Astrocyte of the spinal cord (primary cell): ENCODE results near the gene STOML1.

Experiments used
- DNase-seq: peaks from one replicate; pipeline ENCODE4 v3.0.0; 2011; ENCODE audit warnings: low read depth, low spot score
- H3K4me3 ChIP-seq: 2 replicates; pipeline ENCODE4 v1.5.1; 2011; ENCODE audit warnings: low read depth, mild to moderate bottlenecking, low read length, moderate library complexity
- in situ Hi-C: cut with HindIII; loops from 2 replicates; pipeline ENCODE4 v1.10.0; 2017; ENCODE audit warnings: low sequenced_read_pairs
- TF ChIP-seq, protein P1 (sequence below): IDR thresholded peaks from 2 replicates; pipeline ENCODE4 v1.5.1; 2012; ENCODE audit warnings: low read depth, mild to moderate bottlenecking, low read length, inconsistent platforms

STOML1 gene

DNA sequence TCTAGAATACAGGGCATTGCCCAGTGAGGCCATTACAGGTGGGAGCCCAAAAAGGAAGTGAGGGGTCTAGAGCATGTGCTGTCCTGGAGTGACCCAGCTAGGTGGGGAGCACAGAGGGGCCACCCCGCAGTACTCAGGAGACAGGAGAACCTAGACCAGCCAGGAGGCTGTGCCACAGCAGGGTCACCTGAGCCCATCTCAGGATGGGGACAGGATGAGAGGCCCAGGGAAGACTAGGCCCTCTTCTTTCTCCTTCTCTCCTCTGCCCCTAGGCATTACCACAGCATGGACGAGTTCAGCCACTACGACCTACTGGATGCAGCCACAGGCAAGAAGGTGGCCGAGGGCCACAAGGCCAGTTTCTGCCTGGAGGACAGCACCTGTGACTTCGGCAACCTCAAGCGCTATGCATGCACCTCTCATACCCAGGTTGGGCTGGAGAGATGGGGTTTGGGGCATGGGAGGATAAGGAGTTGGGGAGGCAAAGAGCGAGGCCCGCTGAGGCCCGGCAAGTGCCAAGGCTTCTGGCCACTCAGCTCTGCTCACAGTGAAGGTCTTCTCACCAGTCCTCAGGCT, 45.2 kb downstream of the STOML1 start:
- no peak for DNase-seq
- TF ChIP-seq, protein P1, sequence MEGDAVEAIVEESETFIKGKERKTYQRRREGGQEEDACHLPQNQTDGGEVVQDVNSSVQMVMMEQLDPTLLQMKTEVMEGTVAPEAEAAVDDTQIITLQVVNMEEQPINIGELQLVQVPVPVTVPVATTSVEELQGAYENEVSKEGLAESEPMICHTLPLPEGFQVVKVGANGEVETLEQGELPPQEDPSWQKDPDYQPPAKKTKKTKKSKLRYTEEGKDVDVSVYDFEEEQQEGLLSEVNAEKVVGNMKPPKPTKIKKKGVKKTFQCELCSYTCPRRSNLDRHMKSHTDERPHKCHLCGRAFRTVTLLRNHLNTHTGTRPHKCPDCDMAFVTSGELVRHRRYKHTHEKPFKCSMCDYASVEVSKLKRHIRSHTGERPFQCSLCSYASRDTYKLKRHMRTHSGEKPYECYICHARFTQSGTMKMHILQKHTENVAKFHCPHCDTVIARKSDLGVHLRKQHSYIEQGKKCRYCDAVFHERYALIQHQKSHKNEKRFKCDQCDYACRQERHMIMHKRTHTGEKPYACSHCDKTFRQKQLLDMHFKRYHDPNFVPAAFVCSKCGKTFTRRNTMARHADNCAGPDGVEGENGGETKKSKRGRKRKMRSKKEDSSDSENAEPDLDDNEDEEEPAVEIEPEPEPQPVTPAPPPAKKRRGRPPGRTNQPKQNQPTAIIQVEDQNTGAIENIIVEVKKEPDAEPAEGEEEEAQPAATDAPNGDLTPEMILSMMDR: no peak
- H3K4me3 ChIP-seq: no peak overlapping the region
- in situ Hi-C loops: no loop called here

DNA sequence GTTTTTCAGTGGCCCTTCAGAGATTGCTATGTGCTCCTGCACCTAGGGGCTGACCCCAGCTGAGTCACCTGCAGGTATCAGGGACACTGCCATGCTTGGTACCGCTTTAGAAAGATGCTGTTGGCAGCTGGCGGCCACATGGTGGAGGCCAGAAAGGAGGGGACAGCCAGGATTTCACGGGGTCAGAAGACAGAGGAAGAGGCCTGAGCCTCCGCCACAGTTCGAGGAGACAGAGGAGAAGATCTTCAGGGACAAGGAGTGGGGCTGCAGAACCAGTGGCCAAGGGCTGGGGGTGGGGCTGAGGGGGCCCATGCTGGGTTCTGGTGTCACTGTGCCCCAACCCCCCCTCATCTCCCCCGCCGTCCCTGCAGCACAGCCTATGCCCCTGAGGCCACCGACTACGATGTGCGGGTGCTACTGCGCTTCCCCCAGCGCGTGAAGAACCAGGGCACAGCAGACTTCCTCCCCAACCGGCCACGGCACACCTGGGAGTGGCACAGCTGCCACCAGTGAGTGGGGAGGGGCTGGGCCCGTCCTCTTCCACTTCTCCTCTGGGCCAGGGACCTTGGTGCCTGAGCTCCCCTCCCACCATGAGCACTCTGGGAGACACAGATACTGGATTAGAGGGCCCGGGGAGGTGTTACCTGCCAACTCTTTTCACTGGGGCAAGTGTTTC, 45.9 kb downstream of the STOML1 start:
- no peak overlapping the region for H3K4me3 ChIP-seq
- in situ Hi-C loops: no loop called here
- TF ChIP-seq, protein P1: no peak
- DNase-seq: no peak

DNA sequence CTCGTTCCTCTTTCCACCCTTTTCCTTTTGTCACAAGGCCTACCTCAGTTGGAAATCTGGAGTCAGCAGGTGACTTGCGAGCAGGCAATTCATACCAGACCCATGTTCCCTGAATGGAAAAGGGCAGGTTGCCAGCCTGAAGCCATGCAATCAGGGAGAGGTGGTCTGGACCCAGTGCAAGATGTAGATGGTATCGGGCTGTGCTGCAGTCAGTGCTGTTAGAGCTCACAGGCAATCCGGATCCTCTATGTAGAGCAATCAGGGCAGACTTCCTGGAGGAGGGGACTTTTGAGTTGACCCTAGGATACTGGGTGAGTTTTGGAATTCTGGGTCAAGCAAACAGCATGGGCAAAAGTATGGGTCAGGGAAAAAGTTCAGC, 47.0 kb downstream of the STOML1 start:
- in situ Hi-C loops: no loop called here
- TF ChIP-seq, protein P1: no peak
- no peak overlapping the region for H3K4me3 ChIP-seq
- no peak for DNase-seq

DNA sequence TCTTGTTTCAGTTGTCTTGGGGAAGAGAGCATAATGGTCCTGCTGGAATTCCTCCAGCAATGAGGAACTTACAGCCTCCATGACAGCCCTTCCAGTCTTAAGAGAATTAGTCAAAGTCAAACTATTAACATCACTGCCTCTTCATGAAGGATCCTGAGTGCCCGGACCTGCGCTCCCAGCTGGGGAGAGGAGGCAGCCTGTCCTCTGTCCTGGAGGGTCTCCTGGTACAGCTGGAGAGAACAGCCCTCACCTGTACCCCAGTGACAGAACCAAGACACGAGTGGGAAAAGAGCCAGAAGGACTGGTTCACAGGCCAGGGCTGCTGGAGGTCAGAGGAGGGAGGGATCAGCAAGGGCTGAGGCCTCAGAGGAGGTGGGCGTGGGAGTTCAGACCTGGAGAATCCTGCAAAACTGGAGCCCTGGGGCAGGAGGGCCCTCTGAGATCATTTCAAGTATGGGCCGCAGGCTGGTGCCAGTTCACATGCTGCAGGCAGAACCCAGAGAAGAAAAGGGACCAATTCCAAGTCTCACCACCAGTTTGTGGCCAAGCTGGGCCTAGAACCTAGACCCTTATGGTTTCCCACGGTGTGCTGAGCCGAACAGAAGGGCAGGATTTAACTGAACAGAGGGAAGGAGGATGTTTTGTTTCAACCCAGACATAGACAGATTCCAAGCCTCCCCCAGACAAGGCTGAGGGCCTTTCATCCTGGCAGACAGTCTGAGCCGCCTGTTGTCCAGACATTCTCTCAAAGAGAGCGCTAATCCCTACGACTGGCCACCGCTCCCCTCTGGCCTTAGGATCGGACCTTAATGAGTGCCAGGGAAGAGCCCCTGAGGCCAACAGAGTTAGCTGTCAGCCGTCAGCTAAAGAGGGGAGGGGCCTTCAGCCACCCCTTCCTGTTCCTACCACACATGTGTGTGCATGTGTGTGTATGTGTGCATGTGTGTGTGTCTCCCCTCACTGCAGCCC, 47.6 kb downstream of the STOML1 start:
- DNase-seq: no peak
- H3K4me3 ChIP-seq: no peak overlapping the region
- TF ChIP-seq, protein P1: no peak
- in situ Hi-C loops: no loop called here

DNA sequence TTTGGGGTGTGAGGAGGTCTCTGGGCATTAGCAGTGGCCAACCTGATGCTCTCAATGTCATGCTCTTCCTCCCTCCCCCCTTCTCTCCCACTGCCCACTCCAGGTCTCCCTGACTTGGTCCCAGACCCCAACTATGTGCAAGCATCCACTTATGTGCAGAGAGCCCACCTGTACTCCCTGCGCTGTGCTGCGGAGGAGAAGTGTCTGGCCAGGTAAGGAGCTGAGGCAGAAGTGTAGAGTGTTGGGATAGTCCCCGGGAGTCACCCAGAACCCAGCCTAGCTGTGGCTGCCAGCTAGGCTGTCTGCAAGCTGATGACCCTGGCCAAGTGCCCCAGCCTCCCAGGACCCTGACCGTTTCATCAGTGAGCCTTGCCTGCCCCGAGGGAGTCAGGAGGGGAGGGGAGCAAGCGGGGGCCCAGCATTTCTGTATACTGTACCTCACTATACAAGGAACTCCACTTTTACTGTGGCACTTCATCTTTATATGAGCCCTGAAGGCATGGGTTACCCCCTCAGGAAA, 49.3 kb downstream of the STOML1 start:
- TF ChIP-seq, protein P1: no peak
- H3K4me3 ChIP-seq: no peak overlapping the region
- DNase-seq: no peak
- in situ Hi-C loops: no loop called here

DNA sequence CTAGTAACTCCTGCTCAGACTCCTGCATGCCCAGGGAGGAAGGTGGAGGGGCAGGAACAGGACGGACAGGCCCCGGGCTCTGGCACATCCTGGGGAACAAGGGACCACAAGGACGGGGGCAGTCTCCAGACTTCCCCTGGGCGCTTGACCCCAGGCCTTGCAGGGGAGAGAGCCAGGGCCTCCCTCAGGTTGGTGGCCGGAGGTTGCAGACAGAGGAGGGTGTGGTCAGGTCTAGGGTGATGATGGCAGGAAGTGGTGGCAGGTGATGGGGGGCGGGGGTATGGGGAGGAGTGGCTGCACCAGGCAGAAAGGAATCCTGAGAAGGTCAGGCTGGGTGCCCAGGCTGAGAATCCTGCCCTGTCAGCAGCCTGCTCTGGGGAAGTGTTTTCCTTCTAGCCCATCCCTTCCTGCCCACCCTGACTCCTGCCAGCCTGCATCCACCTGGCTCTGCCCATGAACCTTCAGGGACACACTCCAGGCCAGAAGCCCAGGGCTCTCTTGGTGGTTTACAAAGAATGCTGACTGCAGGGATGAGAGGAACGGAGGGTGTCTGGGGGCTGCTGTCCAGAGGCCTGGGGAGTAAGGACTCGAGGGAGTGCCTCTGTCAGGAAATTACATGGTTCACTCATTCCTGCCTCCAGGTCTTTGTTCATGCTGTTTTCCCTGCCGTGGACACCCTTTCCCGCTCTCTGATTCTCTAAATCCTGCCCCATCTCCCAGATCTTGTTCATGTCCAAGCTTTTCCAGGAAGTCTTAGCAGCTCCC, 50.0 kb downstream of the STOML1 start:
- in situ Hi-C loops: no loop called here
- no peak overlapping the region for H3K4me3 ChIP-seq
- no peak for DNase-seq
- TF ChIP-seq, protein P1: no peak
